Esophagus muscularis mucosa (tissue), 4 donors: ENCODE measurements around the gene ROPN1.

Source experiments
- EP300 ChIP-seq: sonication (generic); formaldehyde crosslinking; IDR thresholded peaks from one replicate; pipeline ENCODE4 v1.6.1; 2017; ENCODE audit warnings: antibody characterized with exemption
- POLR2A ChIP-seq: fragments of 450-650 bp; IDR thresholded peaks from one replicate; pipeline ENCODE4 v1.6.1; 2017; ENCODE audit warnings: antibody characterized with exemption, moderate library complexity, mild to moderate bottlenecking, low read depth
- POLR2AphosphoS5 ChIP-seq, 2 donors: sonication (generic); formaldehyde crosslinking; IDR thresholded peaks; one replicate each; pipeline ENCODE4 v1.6.1; 2017; ENCODE audit warnings: antibody characterized with exemption in 2 of 2
- TF ChIP-seq, protein P1 (sequence below), 3 experiments: fragments of 200-600 bp in 2 of 3; fragments of 450-650 bp in 1 of 3; sonication (generic) in 2 of 3; IDR thresholded peaks; one replicate each; pipeline ENCODE4 v1.5.1; 2017 to 2019; ENCODE audit warnings: antibody characterized with exemption in 3 of 3, mild to moderate bottlenecking in 2 of 3, moderate library complexity in 1 of 3

DNA sequence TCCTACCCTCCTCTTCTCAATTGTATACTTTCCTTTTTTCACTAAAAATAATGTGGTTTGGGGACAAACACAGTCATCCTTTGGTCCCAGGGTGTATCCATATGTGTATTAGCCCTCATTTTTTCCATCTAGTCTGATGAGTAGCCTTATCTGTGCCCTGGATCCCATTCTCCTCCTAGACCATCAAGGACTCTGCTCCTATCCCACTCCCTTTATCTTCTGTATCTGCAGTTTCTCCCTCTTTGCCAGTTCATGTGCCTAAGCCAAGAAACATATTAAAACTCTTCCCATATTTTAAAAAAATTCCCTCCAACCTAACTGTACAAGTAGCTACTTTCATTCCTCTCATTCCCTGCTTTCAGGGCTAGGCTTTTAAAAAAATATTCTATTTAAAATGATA lies 56.1 kb downstream of the ROPN1 start:
- TF ChIP-seq, protein P1, sequence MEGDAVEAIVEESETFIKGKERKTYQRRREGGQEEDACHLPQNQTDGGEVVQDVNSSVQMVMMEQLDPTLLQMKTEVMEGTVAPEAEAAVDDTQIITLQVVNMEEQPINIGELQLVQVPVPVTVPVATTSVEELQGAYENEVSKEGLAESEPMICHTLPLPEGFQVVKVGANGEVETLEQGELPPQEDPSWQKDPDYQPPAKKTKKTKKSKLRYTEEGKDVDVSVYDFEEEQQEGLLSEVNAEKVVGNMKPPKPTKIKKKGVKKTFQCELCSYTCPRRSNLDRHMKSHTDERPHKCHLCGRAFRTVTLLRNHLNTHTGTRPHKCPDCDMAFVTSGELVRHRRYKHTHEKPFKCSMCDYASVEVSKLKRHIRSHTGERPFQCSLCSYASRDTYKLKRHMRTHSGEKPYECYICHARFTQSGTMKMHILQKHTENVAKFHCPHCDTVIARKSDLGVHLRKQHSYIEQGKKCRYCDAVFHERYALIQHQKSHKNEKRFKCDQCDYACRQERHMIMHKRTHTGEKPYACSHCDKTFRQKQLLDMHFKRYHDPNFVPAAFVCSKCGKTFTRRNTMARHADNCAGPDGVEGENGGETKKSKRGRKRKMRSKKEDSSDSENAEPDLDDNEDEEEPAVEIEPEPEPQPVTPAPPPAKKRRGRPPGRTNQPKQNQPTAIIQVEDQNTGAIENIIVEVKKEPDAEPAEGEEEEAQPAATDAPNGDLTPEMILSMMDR (IDR thresholded peaks at IDR 0.05), result no peak
- TF ChIP-seq POLR2A, result no peak
- TF ChIP-seq POLR2AphosphoS5 (IDR thresholded peaks at IDR 0.05), result no peak
- TF ChIP-seq EP300, result no peak
